H9 (cell line): Measurements from ENCODE around the gene LCE3B. TPM values are rescaled to one million over a fixed set of nuclear protein-coding genes. Genes with fewer than 3 reads are reported as not detected.

Source experiments
- DNase-seq: peaks from one replicate; pipeline ENCODE4 v3.0.0-alpha.2; 2017
- H2AFZ ChIP-seq: one replicate; pipeline ENCODE4 v1.6.1; 2013; ENCODE audit warnings: mild to moderate bottlenecking, low read length, control low read depth, moderate library complexity
- H2AK5ac ChIP-seq: 2 replicates; pipeline ENCODE4 v1.6.1; 2013; ENCODE audit warnings: low read length, control low read depth, mixed read lengths; ENCODE audit not compliant: insufficient read length
- H2BK120ac ChIP-seq: one replicate; pipeline ENCODE4 v1.6.1; 2013; ENCODE audit warnings: low read depth, mild to moderate bottlenecking, low read length, control low read depth, inconsistent platforms; ENCODE audit not compliant: poor library complexity, severe bottlenecking
- H2BK12ac ChIP-seq: 2 replicates; pipeline ENCODE4 v1.6.1; 2013; ENCODE audit warnings: low read length, control low read depth, mixed read lengths, low read depth; ENCODE audit not compliant: insufficient read length
- H2BK15ac ChIP-seq: 2 replicates; pipeline ENCODE4 v1.6.1; 2013; ENCODE audit warnings: low read depth, low read length, control low read depth
- H2BK20ac ChIP-seq: one replicate; pipeline ENCODE4 v1.6.1; 2013; ENCODE audit warnings: low read depth, mild to moderate bottlenecking, low read length, control low read depth, inconsistent platforms; ENCODE audit not compliant: poor library complexity, severe bottlenecking
- H2BK5ac ChIP-seq: 2 replicates; pipeline ENCODE4 v1.6.1; 2013; ENCODE audit warnings: low read length, control low read depth, mixed read lengths; ENCODE audit not compliant: insufficient read length
- H3K14ac ChIP-seq: 2 replicates; pipeline ENCODE4 v1.6.1; 2013; ENCODE audit warnings: low read length, control low read depth; ENCODE audit not compliant: insufficient read depth
- H3K18ac ChIP-seq: 2 replicates; pipeline ENCODE4 v1.6.1; 2013; ENCODE audit warnings: low read depth, mild to moderate bottlenecking, mixed read lengths, low read length, control low read depth; ENCODE audit not compliant: insufficient read length
- H3K23ac ChIP-seq: 2 replicates; pipeline ENCODE4 v1.6.1; 2013; ENCODE audit warnings: low read length, control low read depth, mixed read lengths, low read depth; ENCODE audit not compliant: insufficient read length
- H3K23me2 ChIP-seq: 2 replicates; pipeline ENCODE4 v1.6.1; 2013; ENCODE audit warnings: low read depth, mild to moderate bottlenecking, mixed read lengths, low read length, control low read depth; ENCODE audit not compliant: insufficient read length, poor library complexity, severe bottlenecking
- H3K27ac ChIP-seq: 2 replicates; pipeline ENCODE4 v1.5.1; 2013; ENCODE audit warnings: low read length, control low read depth, mixed read lengths, low read depth; ENCODE audit not compliant: insufficient read length
- H3K27me3 ChIP-seq: 2 replicates; pipeline ENCODE4 v1.6.1; 2013; ENCODE audit warnings: low read length, control low read depth, inconsistent platforms; ENCODE audit not compliant: insufficient read depth
- H3K4ac ChIP-seq: 2 replicates; pipeline ENCODE4 v1.6.1; 2013; ENCODE audit warnings: low read depth, mild to moderate bottlenecking, control low read depth, inconsistent platforms, low read length, moderate library complexity
- H3K4me1 ChIP-seq: 2 replicates; pipeline ENCODE4 v1.6.1; 2013; ENCODE audit warnings: low read length, control low read depth, inconsistent platforms; ENCODE audit not compliant: insufficient read depth
- H3K4me2 ChIP-seq: 2 replicates; pipeline ENCODE4 v1.6.1; 2013; ENCODE audit warnings: low read length, control low read depth, mixed read lengths; ENCODE audit not compliant: insufficient read length, insufficient read depth
- H3K56ac ChIP-seq: 2 replicates; pipeline ENCODE4 v1.6.1; 2013; ENCODE audit warnings: low read depth, mild to moderate bottlenecking, mixed read lengths, low read length, control low read depth; ENCODE audit not compliant: insufficient read length
- H3K79me1 ChIP-seq: 2 replicates; pipeline ENCODE4 v1.6.1; 2013; ENCODE audit warnings: low read depth, mild to moderate bottlenecking, moderate library complexity, low read length, control low read depth, inconsistent platforms; ENCODE audit not compliant: insufficient read depth, poor library complexity, severe bottlenecking
- H3K79me2 ChIP-seq: 2 replicates; pipeline ENCODE4 v1.6.1; 2013; ENCODE audit warnings: low read length, control low read depth, inconsistent platforms; ENCODE audit not compliant: insufficient read depth
- H3K9ac ChIP-seq: 2 replicates; pipeline ENCODE4 v1.6.1; 2013; ENCODE audit warnings: low read length, control low read depth, mixed read lengths; ENCODE audit not compliant: insufficient read length; ENCODE audit errors: extremely low read depth
- H3K9me3 ChIP-seq: one replicate; pipeline ENCODE4 v1.6.1; 2013; ENCODE audit warnings: low read depth, low read length, inconsistent platforms; ENCODE audit not compliant: control insufficient read depth
- H3T11ph ChIP-seq: one replicate; pipeline ENCODE4 v1.6.1; 2013; ENCODE audit warnings: mild to moderate bottlenecking, low read length, control low read depth, inconsistent platforms
- H4K20me1 ChIP-seq: one replicate; pipeline ENCODE4 v1.6.1; 2013; ENCODE audit not compliant: control insufficient read depth, insufficient read length, insufficient read depth
- H4K5ac ChIP-seq: 2 replicates; pipeline ENCODE4 v1.6.1; 2013; ENCODE audit warnings: low read depth, mild to moderate bottlenecking, mixed read lengths, low read length, control low read depth; ENCODE audit not compliant: insufficient read length
- H4K8ac ChIP-seq: replicated peaks from 2 replicates; pipeline ENCODE4 v1.6.1; 2013; ENCODE audit warnings: low read length, control low read depth, mixed read lengths, low read depth; ENCODE audit not compliant: insufficient read length
- H4K91ac ChIP-seq: 2 replicates; pipeline ENCODE4 v1.6.1; 2013; ENCODE audit warnings: low read depth, mild to moderate bottlenecking, moderate library complexity, mixed read lengths, low read length, control low read depth; ENCODE audit not compliant: insufficient read length
- H3K27ac Mint-ChIP-seq, 3 experiments: 2 replicates in 2 of 3; 3 replicates in 1 of 3; pipeline ENCODE4 v1.8.0; 2020 to 2021; ENCODE audit warnings: mixed read lengths in 3 of 3, mild to moderate bottlenecking in 1 of 3, moderate library complexity in 1 of 3
- H3K27me3 Mint-ChIP-seq: 2 replicates; pipeline ENCODE4 v1.8.0; 2021; ENCODE audit warnings: low read depth, mild to moderate bottlenecking, moderate library complexity, mixed read lengths
- H3K36me3 Mint-ChIP-seq, 3 experiments: 2 replicates in 2 of 3; 3 replicates in 1 of 3; pipeline ENCODE4 v1.8.0; 2020 to 2021; ENCODE audit warnings: low read depth in 3 of 3, mixed read lengths in 3 of 3; ENCODE audit not compliant: insufficient read depth in 1 of 3
- H3K4me1 Mint-ChIP-seq, 2 experiments: 2 replicates each; pipeline ENCODE4 v1.8.0; 2020; ENCODE audit warnings: mixed read lengths in 2 of 2
- H3K4me3 Mint-ChIP-seq, 2 experiments: 2 replicates in 1 of 2; 3 replicates in 1 of 2; pipeline ENCODE4 v1.8.0; 2020 to 2021; ENCODE audit warnings: mild to moderate bottlenecking in 2 of 2, mixed read lengths in 2 of 2, moderate library complexity in 1 of 2
- H3K9me3 Mint-ChIP-seq, 2 experiments: 2 replicates in 1 of 2; 3 replicates in 1 of 2; pipeline ENCODE4 v1.8.0; 2020; ENCODE audit warnings: mild to moderate bottlenecking in 2 of 2, mixed read lengths in 2 of 2, moderate library complexity in 1 of 2
- CTCF ChIP-seq: fragments of 200-600 bp; sonication (generic); conservative IDR thresholded peaks from 3 replicates; pipeline ENCODE4 v1.8.0; 2021; ENCODE audit warnings: antibody characterized with exemption, mild to moderate bottlenecking
- WGBS: extraction: QIAGEN DNeasy Blood & Tissue Kit; methylation state at CpG from one replicate; pipeline ENCODE4 v1.1.7; 2013; ENCODE audit warnings: missing lambda C conversion rate, low lambda C conversion rate, mixed read lengths; ENCODE audit not compliant: insufficient read length; ENCODE audit errors: extremely low coverage; 5-methylcytosine and 5-hydroxymethylcytosine counted together
- total RNA-seq: library from RNA; stranded (reverse); gene quantifications from 2 replicates; pipeline ENCODE4 v1.2.1, GENCODE V29; 2021

Gene LCE3B
- total RNA-seq, 1 experiment from 2014 or later, result not detected

DNA sequence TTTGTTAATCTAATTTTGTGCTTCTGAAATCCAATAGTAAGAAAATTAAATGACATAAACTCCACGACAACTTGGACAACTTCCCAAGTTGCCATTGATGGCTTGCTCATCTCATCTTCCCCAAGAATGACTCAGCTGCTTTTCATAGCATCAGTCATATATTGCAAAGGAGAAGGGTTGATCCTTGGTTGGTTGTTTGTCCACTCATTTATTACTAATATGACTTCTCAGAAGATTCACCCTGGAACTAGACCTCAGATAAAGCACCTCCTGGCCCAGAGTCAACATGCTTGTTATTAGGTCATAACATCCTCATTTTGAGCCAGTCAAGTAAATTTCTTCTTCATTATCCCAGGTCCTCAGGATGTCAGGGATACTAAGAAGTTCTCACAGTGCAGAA lies 31.0 kb upstream of the LCE3B start:
- H3K4me1 ChIP-seq, result no peaks in the 10 kb centered on the region
- H3K4ac ChIP-seq, result no peak overlapping the region
- no CpG with 5 or more reads among the region's 1 CpG for WGBS
- no peak overlapping the region for H3T11ph ChIP-seq
- H4K20me1 ChIP-seq, result no peaks in the 10 kb centered on the region
- H3K9me3 Mint-ChIP-seq, result peaks cover 79 to 90% of the 10 kb centered on the region in 2 experiments
- H3K9me3 ChIP-seq, result peaks cover 53% of the 10 kb centered on the region
- H3K14ac ChIP-seq, result no peak overlapping the region
- no peak overlapping the region for H4K91ac ChIP-seq
- H3K4me1 Mint-ChIP-seq, result no peaks in the 10 kb centered on the region
- H3K23me2 ChIP-seq, result no peaks in the 10 kb centered on the region
- TF ChIP-seq CTCF, result no peak
- H4K8ac ChIP-seq, result no peak overlapping the region
- H2BK15ac ChIP-seq, result no peak overlapping the region
- no peak overlapping the region for H3K23ac ChIP-seq
- H2AK5ac ChIP-seq, result no peak overlapping the region
- no peak overlapping the region for H2BK120ac ChIP-seq
- H3K79me2 ChIP-seq, result no peaks in the 10 kb centered on the region
- H2BK20ac ChIP-seq, result no peak overlapping the region
- no peak overlapping the region for H2BK12ac ChIP-seq
- H3K18ac ChIP-seq, result no peak overlapping the region
- peaks cover 0 to 13% (median 4%) of the 10 kb centered on the region in 3 experiments; a peak in 5 of 7 replicates for H3K36me3 Mint-ChIP-seq
- H3K27me3 ChIP-seq, result no peaks in the 10 kb centered on the region
- H2AFZ ChIP-seq, result no peak overlapping the region
- DNase-seq, result no peak
- no peak overlapping the region for H3K27ac ChIP-seq
- H3K56ac ChIP-seq, result no peak overlapping the region
- no peaks in the 10 kb centered on the region for H3K79me1 ChIP-seq
- H4K5ac ChIP-seq, result no peak overlapping the region
- no peak overlapping the region for H3K9ac ChIP-seq
- no peak overlapping the region for H3K4me3 Mint-ChIP-seq
- H3K27me3 Mint-ChIP-seq, result peaks cover 3% of the 10 kb centered on the region
- H3K4me2 ChIP-seq, result no peak overlapping the region
- H3K27ac Mint-ChIP-seq, result no peak overlapping the region
- no peak overlapping the region for H2BK5ac ChIP-seq
